IPS DF 6.9 (cell line): ENCODE data around the gene IPO13.

Experiments
- DNase-seq: peaks from one replicate; pipeline ENCODE4 v3.0.0-alpha.2; 2013; ENCODE audit warnings: low read depth, low spot score
- H3K27ac ChIP-seq: one replicate; pipeline ENCODE4 v1.5.1; 2013; ENCODE audit warnings: low read length, control low read depth
- H3K27me3 ChIP-seq: 2 replicates; pipeline ENCODE4 v1.6.1; 2013; ENCODE audit warnings: mild to moderate bottlenecking, low read length; ENCODE audit not compliant: control insufficient read depth, insufficient read depth
- H3K36me3 ChIP-seq: 2 replicates; pipeline ENCODE4 v1.6.1; 2013; ENCODE audit warnings: low read length; ENCODE audit not compliant: control insufficient read depth, insufficient read depth
- H3K4me1 ChIP-seq: 2 replicates; pipeline ENCODE4 v1.6.1; 2013; ENCODE audit warnings: low read length; ENCODE audit not compliant: control insufficient read depth, insufficient read depth
- H3K4me3 ChIP-seq: 2 replicates; pipeline ENCODE4 v1.5.1; 2013; ENCODE audit warnings: mild to moderate bottlenecking, low read length
- H3K9me3 ChIP-seq: 2 replicates; pipeline ENCODE4 v1.6.1; 2013; ENCODE audit warnings: low read length, inconsistent platforms; ENCODE audit not compliant: control insufficient read depth, insufficient read depth
- WGBS: extraction: QIAGEN DNeasy Blood & Tissue Kit; methylation state at CpG from one replicate; pipeline ENCODE4 v1.1.7; 2013; ENCODE audit warnings: mixed read lengths, missing lambda C conversion rate; ENCODE audit not compliant: insufficient read length, insufficient coverage; 5-methylcytosine and 5-hydroxymethylcytosine counted together

IPO13 gene

DNA sequence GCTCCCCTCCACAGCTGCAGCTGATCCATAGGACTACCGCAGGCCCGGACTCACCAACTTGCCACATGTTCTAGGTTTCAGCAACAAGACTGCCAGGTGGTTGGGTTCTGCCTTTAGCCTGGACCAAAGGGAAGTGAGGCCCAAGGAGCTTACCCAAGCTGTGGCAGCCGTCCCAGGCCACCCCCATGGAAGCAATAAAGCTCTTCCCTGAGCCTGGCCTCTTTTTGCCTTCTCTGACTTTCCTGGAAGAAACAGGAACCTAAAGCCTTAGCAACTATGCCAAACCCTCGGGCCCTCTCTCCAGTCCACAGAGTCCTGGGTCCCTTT lies 15.8 kb upstream of the IPO13 start:
- WGBS: no CpG with 5 or more reads among the region's 4 CpGs
- H3K27ac ChIP-seq: no peak overlapping the region
- H3K9me3 ChIP-seq: no peaks in the 10 kb centered on the region
- H3K27me3 ChIP-seq: no peaks in the 10 kb centered on the region
- no peak overlapping the region for H3K4me3 ChIP-seq
- DNase-seq: no peak
- H3K4me1 ChIP-seq: peaks cover 11% of the 10 kb centered on the region
- H3K36me3 ChIP-seq: no peaks in the 10 kb centered on the region

DNA sequence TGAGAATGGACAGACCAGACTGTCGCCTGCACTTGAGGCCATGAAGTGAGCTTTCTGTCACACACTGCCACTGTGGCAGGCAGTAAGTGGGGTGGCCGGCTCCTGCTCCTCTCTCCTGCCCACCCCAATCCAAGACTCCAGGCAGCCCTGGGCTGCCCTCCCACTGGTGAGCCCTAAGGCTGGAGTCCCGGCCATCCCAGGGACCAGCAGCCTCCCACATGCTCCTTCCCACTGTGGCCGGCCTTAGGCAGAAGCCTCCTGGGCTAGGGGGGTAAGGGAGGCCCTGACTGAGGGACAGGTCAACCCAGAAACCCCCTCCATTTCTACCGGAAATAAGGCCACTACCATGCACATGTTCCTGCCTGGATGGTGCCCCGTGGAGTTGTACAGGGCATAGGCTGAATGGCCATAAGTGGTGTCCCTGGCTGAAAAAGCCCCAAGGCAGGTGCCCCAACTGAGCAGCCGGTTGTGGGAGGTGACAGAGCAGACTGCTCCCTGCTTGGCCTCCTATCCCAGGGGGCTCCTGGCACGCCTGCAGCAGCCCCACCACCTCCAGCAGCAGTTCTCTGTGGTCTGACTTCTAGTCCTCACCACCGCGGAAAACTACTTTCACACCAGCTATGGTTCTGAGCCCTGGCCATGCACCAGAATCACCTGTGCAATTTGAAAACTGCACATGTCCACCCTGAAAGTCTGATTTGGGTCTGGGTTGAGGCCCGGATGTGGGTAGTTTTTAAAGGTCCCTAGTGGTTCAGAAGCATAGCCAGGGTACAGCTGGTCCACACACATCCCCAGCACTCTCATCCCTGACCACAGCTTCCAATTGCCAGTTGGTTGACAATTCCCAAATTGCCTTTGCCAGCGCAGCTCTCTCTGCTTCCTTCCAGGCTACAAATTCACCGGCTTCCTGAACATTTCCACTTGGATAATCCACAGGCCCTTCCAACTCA lies 14.8 kb upstream of the IPO13 start:
- no peaks in the 10 kb centered on the region for H3K36me3 ChIP-seq
- no CpG with 5 or more reads among the region's 13 CpGs for WGBS
- no peaks in the 10 kb centered on the region for H3K27me3 ChIP-seq
- no peaks in the 10 kb centered on the region for H3K9me3 ChIP-seq
- DNase-seq: no peak
- peaks cover 11% of the 10 kb centered on the region for H3K4me1 ChIP-seq
- H3K4me3 ChIP-seq: no peak overlapping the region
- no peak overlapping the region for H3K27ac ChIP-seq

DNA sequence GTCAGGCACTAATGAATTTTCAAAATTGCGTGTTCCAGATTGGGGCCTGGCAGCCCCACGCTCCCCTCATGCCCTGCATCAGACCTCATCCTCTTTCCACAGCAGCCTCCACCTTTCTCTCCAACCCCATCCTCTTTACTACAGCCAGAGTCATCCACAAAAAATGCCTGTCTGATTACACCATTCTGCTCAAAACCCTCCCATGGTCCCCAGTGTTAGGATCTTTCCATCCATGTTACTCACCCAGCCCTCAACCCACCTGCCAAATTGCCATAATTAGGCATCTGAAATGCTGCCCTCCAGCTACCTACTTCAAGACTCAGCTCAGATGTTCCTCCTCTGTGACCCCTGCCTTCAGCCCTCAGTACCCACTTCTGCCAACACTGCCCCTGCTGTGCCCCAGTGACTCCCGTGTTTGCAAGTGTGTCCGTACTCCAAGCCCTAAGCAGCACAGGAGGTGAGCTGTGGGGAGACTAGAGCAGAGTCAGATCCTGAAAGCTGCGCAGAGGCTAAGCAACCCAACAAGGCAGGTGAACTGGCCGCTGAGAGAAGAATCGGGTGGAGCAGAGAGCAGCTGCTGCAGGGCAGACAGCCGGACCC lies 13.9 kb upstream of the IPO13 start:
- WGBS: no CpG with 5 or more reads among the region's 8 CpGs
- Histone ChIP-seq H3K9me3 (no peaks in the 10 kb centered on the region), H3K36me3 (no peaks in the 10 kb centered on the region), H3K27me3 (no peaks in the 10 kb centered on the region), H3K27ac (no peak overlapping the region), H3K4me3 (peak overlapping the region; percentile 57; the same call in 1 of the 2 replicates), H3K4me1 (peaks cover 11% of the 10 kb centered on the region)
- DNase-seq: no peak

DNA sequence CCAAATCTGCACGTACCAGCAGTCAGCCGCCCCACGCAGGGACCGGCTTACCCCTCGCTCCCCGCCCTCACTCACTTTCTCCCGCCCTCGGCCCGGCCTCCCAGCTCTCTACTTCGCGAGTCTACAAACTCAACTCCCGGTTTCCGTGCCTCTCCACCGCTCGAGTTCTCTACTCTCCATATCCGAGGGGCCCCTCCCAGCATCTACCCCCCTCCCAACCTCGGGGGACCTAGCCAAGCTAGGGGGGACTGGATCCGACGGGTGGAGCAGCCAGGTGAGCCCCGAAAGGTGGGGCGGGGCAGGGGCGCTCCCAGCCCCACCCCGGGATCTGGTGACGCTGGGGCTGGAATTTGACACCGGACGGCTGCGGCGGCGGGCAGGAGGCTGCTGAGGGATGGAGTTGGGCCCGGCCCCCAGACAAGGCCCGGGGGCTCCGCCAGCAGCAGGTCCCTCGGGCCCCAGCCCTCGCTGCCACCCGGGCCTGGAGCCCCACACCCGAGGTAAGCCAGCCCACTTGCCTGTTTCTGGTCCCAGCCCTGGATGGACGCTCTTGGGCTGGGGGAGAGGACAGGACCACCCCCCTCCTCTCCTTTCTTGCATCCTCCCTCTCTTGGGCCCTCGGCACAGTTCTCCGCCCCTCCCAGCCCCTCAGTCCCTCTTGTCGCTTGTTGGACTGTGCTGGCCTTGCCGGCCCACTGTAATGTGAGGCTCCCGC lies 13.2 kb upstream of the IPO13 start, which contains the start of gene ARTN:
ARTN (plus strand) TSS at position 416 of the 715 bp plus-strand sequence. CDS start 1,856 bp downstream, outside the sequence.
- Histone ChIP-seq H3K27me3 (no peaks in the 10 kb centered on the region), H3K4me1 (peaks cover 14% of the 10 kb centered on the region), H3K27ac (no peak within 1 kb of the TSS), H3K9me3 (no peaks in the 10 kb centered on the region), H3K36me3 (no peaks in the 10 kb centered on the region), H3K4me3 (peak within 1 kb of the TSS; percentile 57)
- WGBS: no CpG with 5 or more reads among the region's 42 CpGs
- DNase-seq: no peak

DNA sequence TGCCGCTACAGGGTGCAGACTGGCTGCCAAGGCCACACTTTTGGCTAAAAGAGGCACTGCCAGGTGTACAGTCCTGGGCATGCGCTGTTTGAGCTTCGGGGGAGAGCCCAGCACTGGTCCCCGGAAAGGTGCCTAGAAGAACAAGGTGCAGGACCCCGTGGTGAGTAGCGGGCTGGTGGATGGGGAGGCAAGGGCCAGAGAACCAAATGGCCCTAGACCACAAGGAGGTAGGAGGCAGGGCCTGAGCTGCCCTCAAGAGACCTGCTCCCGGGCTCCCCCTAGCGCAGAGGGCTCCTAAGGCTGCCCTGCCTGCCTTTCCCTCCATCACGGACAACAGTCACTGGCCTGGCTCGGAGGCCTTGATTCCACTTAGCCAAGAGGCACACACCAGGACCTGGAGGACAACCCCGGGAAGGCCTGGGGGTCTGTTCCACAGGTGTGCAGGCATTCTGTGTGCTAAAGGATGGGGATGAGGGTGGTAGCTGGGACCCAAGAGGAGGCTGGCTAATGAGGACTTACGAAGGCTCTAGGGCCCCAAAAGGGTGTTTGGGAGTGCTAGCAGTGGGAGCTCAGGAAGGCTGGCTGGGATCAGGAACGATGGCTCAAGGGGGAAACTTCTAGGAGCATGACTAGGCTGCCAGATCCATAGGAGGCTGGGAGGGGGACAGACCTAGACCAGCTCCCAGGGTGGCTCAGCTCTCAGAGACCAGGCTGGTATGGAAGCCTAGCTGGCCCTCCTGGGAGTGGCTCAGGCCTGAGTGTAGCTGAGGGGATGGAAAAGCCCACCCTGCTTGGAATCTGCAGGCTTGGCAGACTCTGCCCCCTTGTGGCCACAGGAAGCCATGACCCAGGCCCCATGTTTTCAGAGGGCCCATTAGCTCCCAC lies 12.4 kb upstream of the IPO13 start:
- H3K4me1 ChIP-seq: peaks cover 15% of the 10 kb centered on the region
- no peak overlapping the region for H3K27ac ChIP-seq
- no peaks in the 10 kb centered on the region for H3K36me3 ChIP-seq
- H3K4me3 ChIP-seq: peak overlapping the region; percentile 57
- WGBS: no CpG with 5 or more reads among the region's 13 CpGs
- no peak for DNase-seq
- no peaks in the 10 kb centered on the region for H3K9me3 ChIP-seq
- H3K27me3 ChIP-seq: no peaks in the 10 kb centered on the region

DNA sequence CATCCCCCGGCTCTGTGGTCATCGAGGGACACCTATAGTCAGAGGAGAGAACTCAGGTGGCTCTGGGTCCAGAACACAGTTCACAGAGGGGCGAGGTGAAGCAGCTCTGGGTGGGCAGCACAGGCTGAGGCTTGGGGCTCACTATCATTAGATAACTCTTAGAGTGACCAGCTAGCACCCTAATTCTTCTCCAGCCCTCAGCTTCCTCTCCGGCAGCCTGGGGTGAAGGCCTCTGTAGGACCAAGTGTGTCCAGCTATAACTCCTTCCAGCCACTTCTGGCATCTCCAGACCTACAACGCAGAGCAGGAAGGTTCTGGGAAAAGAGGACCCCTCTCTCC lies 11.8 kb upstream of the IPO13 start:
- H3K27me3 ChIP-seq: no peaks in the 10 kb centered on the region
- DNase-seq: no peak
- no peaks in the 10 kb centered on the region for H3K36me3 ChIP-seq
- H3K4me3 ChIP-seq: no peak overlapping the region
- WGBS: no CpG with 5 or more reads among the region's 5 CpGs
- H3K27ac ChIP-seq: no peak overlapping the region
- peaks cover 15% of the 10 kb centered on the region for H3K4me1 ChIP-seq
- no peaks in the 10 kb centered on the region for H3K9me3 ChIP-seq

DNA sequence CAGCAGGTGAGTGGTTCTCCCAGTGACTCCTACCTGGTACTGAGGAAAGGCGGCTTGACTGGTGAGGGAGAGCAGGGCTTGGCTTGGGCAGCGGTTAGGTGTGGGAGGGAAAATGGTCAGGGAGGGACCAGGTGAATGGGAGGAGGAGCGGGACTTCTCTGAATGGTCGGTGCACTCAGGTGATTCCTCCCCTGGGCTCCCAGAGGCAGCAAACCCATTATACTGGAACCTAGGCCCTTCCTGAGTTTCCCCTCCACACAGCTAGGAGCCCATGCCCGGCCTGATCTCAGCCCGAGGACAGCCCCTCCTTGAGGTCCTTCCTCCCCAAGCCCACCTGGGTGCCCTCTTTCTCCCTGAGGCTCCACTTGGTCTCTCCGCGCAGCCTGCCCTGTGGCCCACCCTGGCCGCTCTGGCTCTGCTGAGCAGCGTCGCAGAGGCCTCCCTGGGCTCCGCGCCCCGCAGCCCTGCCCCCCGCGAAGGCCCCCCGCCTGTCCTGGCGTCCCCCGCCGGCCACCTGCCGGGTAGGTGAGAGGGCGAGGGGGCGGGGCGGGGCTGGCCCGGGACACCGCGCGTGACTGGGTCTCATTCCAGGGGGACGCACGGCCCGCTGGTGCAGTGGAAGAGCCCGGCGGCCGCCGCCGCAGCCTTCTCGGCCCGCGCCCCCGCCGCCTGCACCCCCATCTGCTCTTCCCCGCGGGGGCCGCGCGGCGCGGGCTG lies 10.9 kb upstream of the IPO13 start:
- Histone ChIP-seq H3K4me1 (peaks cover 11% of the 10 kb centered on the region), H3K27me3 (no peaks in the 10 kb centered on the region), H3K36me3 (no peaks in the 10 kb centered on the region), H3K9me3 (no peaks in the 10 kb centered on the region), H3K4me3 (peak overlapping the region; percentile 49), H3K27ac (no peak overlapping the region)
- no peak for DNase-seq
- WGBS: no CpG with 5 or more reads among the region's 48 CpGs

DNA sequence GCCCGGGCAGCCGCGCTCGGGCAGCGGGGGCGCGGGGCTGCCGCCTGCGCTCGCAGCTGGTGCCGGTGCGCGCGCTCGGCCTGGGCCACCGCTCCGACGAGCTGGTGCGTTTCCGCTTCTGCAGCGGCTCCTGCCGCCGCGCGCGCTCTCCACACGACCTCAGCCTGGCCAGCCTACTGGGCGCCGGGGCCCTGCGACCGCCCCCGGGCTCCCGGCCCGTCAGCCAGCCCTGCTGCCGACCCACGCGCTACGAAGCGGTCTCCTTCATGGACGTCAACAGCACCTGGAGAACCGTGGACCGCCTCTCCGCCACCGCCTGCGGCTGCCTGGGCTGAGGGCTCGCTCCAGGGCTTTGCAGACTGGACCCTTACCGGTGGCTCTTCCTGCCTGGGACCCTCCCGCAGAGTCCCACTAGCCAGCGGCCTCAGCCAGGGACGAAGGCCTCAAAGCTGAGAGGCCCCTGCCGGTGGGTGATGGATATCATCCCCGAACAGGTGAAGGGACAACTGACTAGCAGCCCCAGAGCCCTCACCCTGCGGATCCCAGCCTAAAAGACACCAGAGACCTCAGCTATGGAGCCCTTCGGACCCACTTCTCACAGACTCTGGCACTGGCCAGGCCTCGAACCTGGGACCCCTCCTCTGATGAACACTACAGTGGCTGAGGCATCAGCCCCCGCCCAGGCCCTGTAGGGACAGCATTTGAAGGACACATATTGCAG lies 10.2 kb upstream of the IPO13 start:
- Histone ChIP-seq H3K27me3 (no peaks in the 10 kb centered on the region), H3K27ac (no peak overlapping the region), H3K4me3 (peak overlapping the region; percentile 40; the same call in 1 of the 2 replicates), H3K36me3 (no peaks in the 10 kb centered on the region), H3K9me3 (no peaks in the 10 kb centered on the region), H3K4me1 (peaks cover 11% of the 10 kb centered on the region)
- no peak for DNase-seq
- no CpG with 5 or more reads among the region's 56 CpGs for WGBS

DNA sequence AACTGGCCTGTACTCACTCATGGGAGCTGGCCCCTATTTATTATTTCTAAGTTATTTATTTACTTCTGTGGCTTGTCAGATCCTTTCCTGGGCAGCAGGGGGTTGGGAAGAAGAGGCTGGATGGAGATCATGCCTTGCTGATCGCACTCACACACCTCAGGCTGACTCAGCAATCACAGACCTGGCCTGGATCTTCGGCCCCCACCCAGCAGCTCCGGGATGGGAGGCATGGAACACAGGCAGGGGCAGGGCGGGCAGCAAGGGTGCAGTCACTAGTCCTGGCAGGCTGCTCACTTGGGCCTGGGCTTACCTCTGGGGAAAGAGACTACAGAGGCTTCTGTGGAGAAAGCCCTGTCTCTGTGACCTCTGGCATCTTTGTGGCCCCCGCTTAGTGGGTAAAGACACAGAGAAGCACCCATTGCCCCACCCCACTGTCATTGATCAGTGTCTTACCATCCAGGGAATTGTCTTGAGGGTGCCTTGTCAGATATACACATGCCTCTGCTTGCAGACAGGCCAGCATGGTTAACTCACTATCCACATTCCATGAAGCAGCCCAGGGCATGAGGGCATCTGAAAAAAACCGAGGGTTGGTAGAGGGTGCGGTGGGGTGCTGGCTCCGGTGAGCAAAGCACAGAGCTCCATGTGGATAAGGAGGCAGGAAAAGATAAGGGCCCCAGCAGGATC lies 9.4 kb upstream of the IPO13 start:
- Histone ChIP-seq H3K4me1 (peaks cover 11% of the 10 kb centered on the region), H3K36me3 (no peaks in the 10 kb centered on the region), H3K27me3 (no peaks in the 10 kb centered on the region), H3K4me3 (no peak overlapping the region), H3K27ac (no peak overlapping the region), H3K9me3 (no peaks in the 10 kb centered on the region)
- no CpG with 5 or more reads among the region's 8 CpGs for WGBS
- DNase-seq: no peak
